HCT116 (cell line): ENCODE results near the gene CMTM6. TPM values are rescaled to one million over a fixed set of nuclear protein-coding genes. Genes with fewer than 3 reads are reported as not detected.
"Not testable (repeated sequence)": the region's sequence is repeated elsewhere in the genome, so short reads cannot be mapped to it uniquely, and the experiment has no call there.

Experiments
- ATAC-seq: fragments of 200-7000 bp; cut with Tn5 transposase; 2 replicates; pipeline ENCODE4 v1.9.1; 2020; ENCODE audit warnings: mild to moderate bottlenecking, moderate library complexity
- BruUV-seq: library from RNA; stranded (reverse); fragments of 400-500 nt; replicated peaks from 2 replicates; lab custom pipeline; 2021; lab: Mats Ljungman, UMichigan
- CTCF ChIA-PET: fragments of 300-600 bp; sonication (Branson Sonifier 250); formaldehyde crosslinking; loops from one replicate; lab custom pipeline; 2021; ENCODE audit warnings: antibody characterized with exemption; lab: Charles Lee
- POLR2A ChIA-PET: fragments of 300-600, 350-600 bp; sonication (Branson Sonifier 250); formaldehyde crosslinking; loops from one replicate; lab custom pipeline; 2021; ENCODE audit warnings: antibody characterized with exemption; lab: Charles Lee
- RAD21 ChIA-PET, 2 experiments: fragments of 300-600 bp; sonication (Branson Sonifier 250); formaldehyde crosslinking; loops; one replicate each; lab custom pipeline; 2023; ENCODE audit warnings: low total read pairs in 2 of 2; ENCODE audit not compliant: uncharacterized antibody in 2 of 2, unreplicated experiment in 2 of 2, low non-redundant PET in 1 of 2; lab: Charles Lee
- DNase-seq: peaks from one replicate; pipeline ENCODE4 v3.0.0-alpha.2; 2010; ENCODE audit warnings: low read depth, low spot score
- H2AFZ ChIP-seq: fragments of 200-600 bp; shearing (Covaris generic), sonication (generic); 2 replicates; pipeline ENCODE4 v1.6.1; 2017; ENCODE audit warnings: low read depth, mixed run types, mixed read lengths, antibody characterized with exemption, low read length; ENCODE audit not compliant: poor library complexity, severe bottlenecking
- H3K27ac ChIP-seq: 2 replicates; pipeline ENCODE4 v1.5.1; 2012; ENCODE audit warnings: low read depth, low read length
- H3K27me3 ChIP-seq: fragments of 200-600 bp; sonication (generic); 2 replicates; pipeline ENCODE4 v1.6.1; 2016; ENCODE audit warnings: mixed run types, low read length, mixed read lengths; ENCODE audit not compliant: insufficient read depth
- H3K36me3 ChIP-seq, 2 experiments: fragments of 200-500 bp in 1 of 2; fragments of 200-600 bp in 1 of 2; sonication (Bioruptor generic) in 1 of 2; sonication (generic) in 1 of 2; 2 replicates each; pipeline versions ENCODE4 v1.5.1 to v1.6.1; 2014 to 2016; ENCODE audit warnings: low read length in 2 of 2, inconsistent platforms in 1 of 2, mixed read lengths in 1 of 2, mixed run types in 1 of 2; ENCODE audit not compliant: insufficient read depth in 2 of 2, control insufficient read depth in 1 of 2
- H3K4me1 ChIP-seq, 2 experiments: fragments of 200-600 bp in 1 of 2; sonication (generic) in 1 of 2; 2 replicates each; pipeline versions ENCODE4 v1.5.1 to v1.6.1; 2012 to 2017; ENCODE audit warnings: low read length in 2 of 2, inconsistent platforms in 1 of 2, mild to moderate bottlenecking in 1 of 2, mixed read lengths in 1 of 2, mixed run types in 1 of 2, moderate library complexity in 1 of 2; ENCODE audit not compliant: insufficient read depth in 2 of 2, control insufficient read depth in 1 of 2
- H3K4me2 ChIP-seq: fragments of 200-600 bp; sonication (generic); 2 replicates; pipeline ENCODE4 v1.6.1; 2017; ENCODE audit warnings: mixed run types, low read length, mixed read lengths
- H3K4me3 ChIP-seq, 2 experiments: fragments of 200-600 bp in 1 of 2; sonication (generic) in 1 of 2; replicated peaks in 1 of 2; 2 replicates each; pipeline ENCODE4 v1.5.1; 2011 to 2016; ENCODE audit warnings: low read length in 2 of 2, control low read depth in 1 of 2, low read depth in 1 of 2, mild to moderate bottlenecking in 1 of 2, mixed read lengths in 1 of 2, mixed run types in 1 of 2
- H3K79me2 ChIP-seq: fragments of 200-600 bp; sonication (generic); 2 replicates; pipeline ENCODE4 v1.6.1; 2017; ENCODE audit warnings: mild to moderate bottlenecking, mixed run types, low read length, moderate library complexity, mixed read lengths; ENCODE audit not compliant: insufficient read depth
- H3K9ac ChIP-seq: fragments of 200-600 bp; sonication (generic); 2 replicates; pipeline ENCODE4 v1.6.1; 2016; ENCODE audit warnings: low read length, mixed read lengths
- H3K9me2 ChIP-seq: fragments of 200-600 bp; sonication (generic), shearing (Covaris generic); 2 replicates; pipeline ENCODE4 v1.6.1; 2017; ENCODE audit warnings: mixed run types, mild to moderate bottlenecking, moderate library complexity; ENCODE audit not compliant: insufficient read depth
- H3K9me3 ChIP-seq, 2 experiments: fragments of 200-500 bp in 1 of 2; fragments of 200-600 bp in 1 of 2; sonication (Bioruptor generic) in 1 of 2; sonication (generic) in 1 of 2; 2 replicates each; pipeline ENCODE4 v1.6.1; 2014 to 2017; ENCODE audit warnings: low read length in 2 of 2, mixed read lengths in 2 of 2, inconsistent platforms in 1 of 2, low read depth in 1 of 2, mild to moderate bottlenecking in 1 of 2, mixed run types in 1 of 2, moderate library complexity in 1 of 2; ENCODE audit not compliant: control insufficient read depth in 1 of 2, insufficient read depth in 1 of 2
- H4K20me1 ChIP-seq: fragments of 200-600 bp; sonication (generic), shearing (Covaris generic); 2 replicates; pipeline ENCODE4 v1.6.1; 2017; ENCODE audit warnings: mixed run types, mild to moderate bottlenecking, moderate library complexity; ENCODE audit not compliant: insufficient read depth
- CBX3 ChIP-seq: IDR thresholded peaks from 2 replicates; pipeline ENCODE4 v1.6.1; 2012; ENCODE audit warnings: low read depth
- EGR1 ChIP-seq: IDR thresholded peaks from 2 replicates; pipeline ENCODE4 v1.6.1; 2012; ENCODE audit warnings: low read depth
- ELF1 ChIP-seq: IDR thresholded peaks from 2 replicates; pipeline ENCODE4 v1.6.1; 2012; ENCODE audit warnings: low read depth, borderline replicate concordance
- EZH2 ChIP-seq: fragments of 200-600 bp; sonication (generic); IDR thresholded peaks from 2 replicates; pipeline ENCODE4 v1.6.1; 2017; ENCODE audit warnings: antibody characterized with exemption, mixed run types
- EZH2phosphoT487 ChIP-seq: fragments of 200-600 bp; IDR thresholded peaks from 2 replicates; pipeline ENCODE4 v1.6.1; 2018; ENCODE audit warnings: antibody characterized with exemption, borderline replicate concordance
- FOSL1 ChIP-seq: IDR thresholded peaks from 2 replicates; pipeline ENCODE4 v1.6.1; 2012; ENCODE audit warnings: low read depth
- POLR2A ChIP-seq: IDR thresholded peaks from 2 replicates; pipeline ENCODE4 v1.7.0; 2011; ENCODE audit warnings: borderline replicate concordance; ENCODE audit not compliant: insufficient read depth, insufficient read length; ENCODE audit errors: extremely low read depth
- POLR2AphosphoS5 ChIP-seq: IDR thresholded peaks from 2 replicates; pipeline ENCODE4 v1.6.1; 2011; ENCODE audit warnings: mild to moderate bottlenecking, low read depth, low read length, moderate library complexity
- RAD21 ChIP-seq: IDR thresholded peaks from 2 replicates; pipeline ENCODE4 v1.6.1; 2012; ENCODE audit warnings: low read depth, mild to moderate bottlenecking
- SIN3A ChIP-seq: IDR thresholded peaks from 2 replicates; pipeline ENCODE4 v1.6.1; 2012; ENCODE audit warnings: low read depth
- SP1 ChIP-seq: IDR thresholded peaks from 2 replicates; pipeline ENCODE4 v1.6.1; 2012; ENCODE audit warnings: low read depth
- SRF ChIP-seq: IDR thresholded peaks from 2 replicates; pipeline ENCODE4 v1.6.1; 2012; ENCODE audit warnings: low read depth
- TCF7L2 ChIP-seq: IDR thresholded peaks from 2 replicates; pipeline ENCODE4 v1.7.0; 2011; ENCODE audit warnings: borderline replicate concordance, inconsistent platforms; ENCODE audit not compliant: insufficient read depth, insufficient read length; ENCODE audit errors: extremely low read depth
- ZFX ChIP-seq: fragments of 450-650 bp; IDR thresholded peaks from 2 replicates; pipeline ENCODE4 v1.6.1; 2017
- ZNF274 ChIP-seq: fragments of 200-500 bp; sonication (Bioruptor generic); IDR thresholded peaks from 2 replicates; pipeline ENCODE4 v1.6.1; 2014; ENCODE audit warnings: mild to moderate bottlenecking, low read depth, low read length, inconsistent platforms
- intact Hi-C: fragments of 100-400 bp; cut with micrococcal nuclease; formaldehyde crosslinking; loops from 2 replicates; pipeline ENCODE4 v1.10.0; 2022
- total RNA-seq: library from RNA; stranded (reverse); gene quantifications from one replicate; pipeline ENCODE4 v1.2.1, GENCODE V29; 2021; ENCODE audit not compliant: unreplicated experiment
- TF ChIP-seq, protein P1 (sequence below), 3 experiments: fragments of 200-600 bp in 1 of 3; sonication (generic) in 1 of 3; IDR thresholded peaks in 2 of 3; conservative IDR thresholded peaks in 1 of 3; 2 replicates each; pipeline ENCODE4 v1.5.1; 2012 to 2017; ENCODE audit warnings: low read depth in 2 of 3, low read length in 2 of 3, antibody characterized with exemption in 1 of 3, borderline replicate concordance in 1 of 3, control low read depth in 1 of 3, mild to moderate bottlenecking in 1 of 3, mixed read lengths in 1 of 3, mixed run types in 1 of 3, moderate library complexity in 1 of 3; ENCODE audit not compliant: insufficient read depth in 1 of 3
- TF ChIP-seq, protein P2 (sequence below): IDR thresholded peaks from 2 replicates; pipeline ENCODE4 v1.6.1; 2012
- TF ChIP-seq, protein P3 (sequence below): IDR thresholded peaks from 2 replicates; pipeline ENCODE4 v1.6.1; 2012

Gene CMTM6
- total RNA-seq, 1 experiment from 2014 or later = 41.1 TPM

DNA sequence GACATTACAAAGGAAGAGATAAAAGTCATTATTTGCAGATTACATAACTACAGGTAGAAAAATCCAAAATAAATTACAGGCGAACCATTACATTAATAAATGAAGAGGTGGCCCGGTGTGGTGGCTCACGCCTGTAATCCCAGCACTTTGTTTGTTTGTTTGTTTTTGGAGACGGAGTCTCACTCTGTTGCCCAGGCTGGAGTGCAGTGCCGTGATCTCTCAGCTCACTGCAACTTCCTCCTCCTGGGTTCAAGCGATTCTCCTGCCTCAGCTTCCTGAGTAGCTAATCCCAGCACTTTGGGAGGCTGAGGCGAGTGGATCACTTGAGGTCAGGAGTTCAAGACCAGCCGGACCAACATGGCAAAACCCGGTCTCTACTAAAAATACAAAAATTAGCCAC, 14.1 kb upstream of the CMTM6 start:
- ATAC-seq, RAD21 ChIA-PET, DNase-seq, H3K4me3 ChIP-seq, H3K79me2 ChIP-seq, H3K4me1 ChIP-seq, H3K9ac ChIP-seq, CTCF ChIA-PET, POLR2A ChIA-PET, H3K36me3 ChIP-seq, H4K20me1 ChIP-seq, H3K27ac ChIP-seq, H3K27me3 ChIP-seq, intact Hi-C loops, H2AFZ ChIP-seq, BruUV-seq, H3K4me2 ChIP-seq, H3K9me2 ChIP-seq, H3K9me3 ChIP-seq: not testable (repeated sequence)

DNA sequence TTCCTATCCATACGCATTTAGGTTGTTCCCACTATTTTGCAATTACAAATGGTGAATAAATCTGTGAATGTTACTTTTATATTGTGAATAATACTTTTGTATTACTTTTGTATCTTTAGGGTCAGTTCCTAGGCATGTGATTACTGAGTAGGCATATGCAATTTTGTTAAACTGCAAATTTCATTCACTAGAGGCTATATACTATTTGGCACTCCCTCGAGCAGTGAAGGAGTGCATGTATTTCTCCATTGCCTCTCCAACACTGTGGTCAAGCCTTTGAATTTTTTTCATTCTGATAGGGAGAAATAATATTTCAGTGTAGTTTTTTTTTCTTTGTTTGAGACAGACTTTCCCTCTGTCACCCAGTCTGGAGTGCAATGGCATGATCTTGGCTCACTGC, 8.4 kb upstream of the CMTM6 start:
- Histone ChIP-seq H3K79me2 (no peaks in the 10 kb centered on the region), H3K9me3 (no peaks in the 10 kb centered on the region), H3K27me3 (no peaks in the 10 kb centered on the region), H3K4me3 (no peak overlapping the region), H3K4me2 (no peak overlapping the region), H2AFZ (no peak overlapping the region), H3K4me1 (no peaks in the 10 kb centered on the region), H3K9me2 (no peaks in the 10 kb centered on the region), H3K27ac (no peak overlapping the region), H3K9ac (no peak overlapping the region), H4K20me1 (no peaks in the 10 kb centered on the region), H3K36me3 (no peaks in the 10 kb centered on the region)
- intact Hi-C loops = loop anchor here (2.0 kb wide), 2 partner anchors 222 to 424 kb away; no protein-coding TSS in a partner anchor
- RAD21 ChIA-PET = no interaction called here
- BruUV-seq = no TSS peak
- CTCF ChIA-PET = no interaction called here
- ATAC-seq (no peak), DNase-seq (no peak)
- POLR2A ChIA-PET = no interaction called here
- TF ChIP-seq SP1 (no peak), EZH2 (no peak), TCF7L2 (no peak), EGR1 (no peak), ZFX (no peak), FOSL1 (no peak), ZNF274 (no peak), ELF1 (no peak), CBX3 (no peak), SIN3A (no peak), RAD21 (no peak), SRF (no peak), POLR2AphosphoS5 (no peak), EZH2phosphoT487 (no peak), POLR2A (no peak)
- TF ChIP-seq, protein P1, sequence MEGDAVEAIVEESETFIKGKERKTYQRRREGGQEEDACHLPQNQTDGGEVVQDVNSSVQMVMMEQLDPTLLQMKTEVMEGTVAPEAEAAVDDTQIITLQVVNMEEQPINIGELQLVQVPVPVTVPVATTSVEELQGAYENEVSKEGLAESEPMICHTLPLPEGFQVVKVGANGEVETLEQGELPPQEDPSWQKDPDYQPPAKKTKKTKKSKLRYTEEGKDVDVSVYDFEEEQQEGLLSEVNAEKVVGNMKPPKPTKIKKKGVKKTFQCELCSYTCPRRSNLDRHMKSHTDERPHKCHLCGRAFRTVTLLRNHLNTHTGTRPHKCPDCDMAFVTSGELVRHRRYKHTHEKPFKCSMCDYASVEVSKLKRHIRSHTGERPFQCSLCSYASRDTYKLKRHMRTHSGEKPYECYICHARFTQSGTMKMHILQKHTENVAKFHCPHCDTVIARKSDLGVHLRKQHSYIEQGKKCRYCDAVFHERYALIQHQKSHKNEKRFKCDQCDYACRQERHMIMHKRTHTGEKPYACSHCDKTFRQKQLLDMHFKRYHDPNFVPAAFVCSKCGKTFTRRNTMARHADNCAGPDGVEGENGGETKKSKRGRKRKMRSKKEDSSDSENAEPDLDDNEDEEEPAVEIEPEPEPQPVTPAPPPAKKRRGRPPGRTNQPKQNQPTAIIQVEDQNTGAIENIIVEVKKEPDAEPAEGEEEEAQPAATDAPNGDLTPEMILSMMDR (IDR thresholded peaks at IDR 0.05 in 2 of 3, conservative IDR thresholded peaks at IDR 0.05 in 1 of 3; ENCODE audit: borderline replicate concordance in 1 of 3, insufficient read depth in 1 of 3, low read depth in 2 of 3, low read length in 2 of 3) = no peak
- TF ChIP-seq, protein P2, sequence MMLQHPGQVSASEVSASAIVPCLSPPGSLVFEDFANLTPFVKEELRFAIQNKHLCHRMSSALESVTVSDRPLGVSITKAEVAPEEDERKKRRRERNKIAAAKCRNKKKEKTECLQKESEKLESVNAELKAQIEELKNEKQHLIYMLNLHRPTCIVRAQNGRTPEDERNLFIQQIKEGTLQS = no peak
- TF ChIP-seq, protein P3, sequence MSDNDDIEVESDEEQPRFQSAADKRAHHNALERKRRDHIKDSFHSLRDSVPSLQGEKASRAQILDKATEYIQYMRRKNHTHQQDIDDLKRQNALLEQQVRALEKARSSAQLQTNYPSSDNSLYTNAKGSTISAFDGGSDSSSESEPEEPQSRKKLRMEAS = no peak
